Astrocyte of the spinal cord (primary cell): Measurements from ENCODE around the gene BNC2.

ENCODE experiments used
- DNase-seq: peaks from one replicate; pipeline ENCODE4 v3.0.0; 2011; ENCODE audit warnings: low read depth, low spot score
- H3K4me3 ChIP-seq: 2 replicates; pipeline ENCODE4 v1.5.1; 2011; ENCODE audit warnings: low read depth, mild to moderate bottlenecking, low read length, moderate library complexity
- CTCF ChIP-seq: IDR thresholded peaks from 2 replicates; pipeline ENCODE4 v1.5.1; 2012; ENCODE audit warnings: low read depth, mild to moderate bottlenecking, low read length, inconsistent platforms
- in situ Hi-C: cut with HindIII; loops from 2 replicates; pipeline ENCODE4 v1.10.0; 2017; ENCODE audit warnings: low sequenced_read_pairs

Gene BNC2

DNA sequence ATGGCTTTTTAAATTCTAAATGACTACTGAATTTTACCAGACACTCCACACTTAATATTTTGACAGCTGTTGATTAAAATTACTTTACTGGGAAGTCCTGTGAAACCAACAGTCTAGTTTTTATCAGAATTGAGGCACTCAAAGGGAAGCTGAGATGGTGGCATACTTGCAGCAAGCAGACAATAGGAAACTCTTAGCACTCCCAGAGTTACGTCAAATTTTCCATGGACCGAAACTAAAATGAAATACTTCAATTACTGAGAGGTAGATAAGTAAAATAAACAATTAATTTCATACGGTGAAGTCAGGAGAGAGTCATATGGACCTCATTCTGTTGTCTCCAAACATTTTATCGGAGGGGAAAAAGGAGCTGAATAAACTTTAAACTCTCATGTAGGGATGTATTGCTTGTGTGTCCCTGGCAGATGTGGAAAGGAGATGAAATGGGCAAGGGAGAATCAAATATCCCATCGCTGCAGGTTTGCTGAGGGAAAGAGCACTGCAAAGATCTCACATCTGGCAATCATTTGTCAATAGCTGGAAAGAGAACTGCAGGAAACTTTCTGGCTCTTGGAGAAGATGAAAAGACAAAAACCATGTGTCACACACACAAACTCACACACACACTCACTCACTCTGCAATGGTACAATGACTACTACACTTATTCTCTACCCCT, 189.4 kb downstream of the BNC2 start:
- DNase-seq: peak; percentile 61
- TF ChIP-seq CTCF: no peak
- H3K4me3 ChIP-seq: no peak overlapping the region
- in situ Hi-C loops: no loop called here

GRCh38 chr9:16680541-16680940, 189.9 kb downstream of the BNC2 start:
- DNase-seq: no peak
- no peak overlapping the region for H3K4me3 ChIP-seq
- TF ChIP-seq CTCF: no peak
- in situ Hi-C loops: no loop called here

DNA sequence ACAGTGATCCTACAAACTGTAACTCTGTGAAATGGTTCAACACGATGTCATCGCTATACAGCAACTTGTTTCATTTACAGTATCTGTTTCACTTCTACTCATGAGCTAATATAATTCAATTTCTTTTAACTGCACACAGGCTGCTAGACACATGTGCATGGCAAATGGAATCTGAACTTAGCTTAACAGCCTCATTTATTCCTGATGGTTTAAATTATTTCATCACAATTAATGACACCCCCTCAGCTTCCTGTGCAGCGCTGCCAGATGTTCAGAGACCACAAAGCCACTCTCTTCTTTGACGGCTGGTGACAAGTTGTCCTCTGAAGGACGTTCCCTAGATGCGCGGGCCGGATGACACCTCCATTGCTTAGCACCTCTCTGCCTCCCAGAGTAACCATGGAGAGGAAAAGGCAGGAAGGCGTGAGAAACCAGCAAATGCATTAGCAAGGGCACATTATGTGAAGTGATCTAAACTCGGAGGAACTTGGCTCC, 191.1 kb downstream of the BNC2 start:
- TF ChIP-seq CTCF: no peak
- DNase-seq: peak; percentile 55
- no peak overlapping the region for H3K4me3 ChIP-seq
- in situ Hi-C loops: no loop called here

DNA sequence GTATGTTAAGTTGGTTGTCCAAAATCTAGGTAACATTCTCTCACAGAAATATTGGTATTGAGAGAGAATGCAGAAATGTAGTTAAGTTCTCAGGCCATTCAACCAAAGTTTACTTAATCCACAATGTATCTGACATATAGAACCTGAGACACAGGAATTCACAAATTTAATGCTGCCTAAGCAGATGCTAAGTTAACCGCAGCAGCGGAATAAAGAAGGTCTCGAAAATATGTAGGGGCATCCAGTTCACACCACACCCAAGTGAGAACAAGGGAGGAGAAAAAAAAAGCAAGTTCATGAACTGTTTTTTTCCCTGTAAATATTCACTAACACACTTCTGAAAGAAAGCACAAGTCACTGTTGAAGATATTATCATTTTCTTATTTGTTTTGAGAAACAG, 194.0 kb downstream of the BNC2 start:
- no peak overlapping the region for H3K4me3 ChIP-seq
- in situ Hi-C loops: no loop called here
- TF ChIP-seq CTCF: no peak
- no peak for DNase-seq

DNA sequence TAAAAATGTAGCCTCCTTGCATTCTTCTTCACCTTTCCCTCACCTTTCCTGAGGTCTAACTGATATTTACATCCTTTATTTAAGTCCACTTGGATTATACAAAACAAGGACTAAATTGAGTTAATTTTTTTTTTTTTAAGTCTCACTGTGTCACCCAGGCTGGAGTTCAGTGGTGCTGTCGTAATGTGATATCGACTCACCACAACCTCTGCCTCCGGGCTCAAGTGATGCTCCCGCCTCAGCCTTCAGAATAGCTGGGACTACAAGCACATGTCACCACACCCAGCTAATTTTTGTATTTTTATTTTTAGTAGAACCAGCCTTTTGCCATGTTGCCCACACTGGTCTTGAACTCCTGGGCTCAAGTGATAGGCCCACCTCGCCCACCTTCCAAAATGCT, 195.3 kb downstream of the BNC2 start:
- in situ Hi-C loops: no loop called here
- no peak for TF ChIP-seq CTCF
- no peak overlapping the region for H3K4me3 ChIP-seq
- DNase-seq: no peak

DNA sequence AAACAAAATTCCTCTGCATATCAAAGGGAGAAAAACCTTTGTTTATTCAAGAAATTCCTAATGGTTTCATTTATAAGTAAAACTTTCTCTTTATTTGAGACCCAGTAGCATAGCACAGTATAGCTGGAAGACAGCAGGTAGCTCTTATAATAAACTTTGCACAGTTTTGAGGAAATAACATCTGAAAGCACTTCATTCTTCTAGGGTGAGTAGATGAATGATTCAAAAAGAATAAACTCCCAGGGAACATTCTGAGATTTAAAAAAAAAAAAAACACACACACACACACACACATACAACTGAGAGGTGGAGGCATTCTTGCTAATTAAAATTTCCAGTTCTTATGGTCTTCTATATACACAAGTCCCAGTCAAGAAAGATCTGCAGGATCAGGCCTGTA, 197.3 kb downstream of the BNC2 start:
- no peak overlapping the region for H3K4me3 ChIP-seq
- TF ChIP-seq CTCF: no peak
- DNase-seq: peak; percentile 77

More for the DNA sequence above, 197.3 kb downstream of the BNC2 start:
- in situ Hi-C loops: no loop called here
